Trophoblast cell (in vitro differentiated cells and primary cell): ENCODE data around the gene GALP.

Experiments used
- DNase-seq, 2 donors: peaks; one replicate each; pipeline ENCODE4 v3.0.0-alpha.2; 2016
- H2AFZ ChIP-seq: 2 replicates; pipeline ENCODE4 v1.6.1; 2013; ENCODE audit warnings: low read length, moderate library complexity, mild to moderate bottlenecking; ENCODE audit not compliant: insufficient read depth, poor library complexity
- H2AK5ac ChIP-seq: 2 replicates; pipeline ENCODE4 v1.6.1; 2013; ENCODE audit warnings: mild to moderate bottlenecking, low read length
- H2BK120ac ChIP-seq: 2 replicates; pipeline ENCODE4 v1.6.1; 2013; ENCODE audit warnings: low read length, mild to moderate bottlenecking, moderate library complexity; ENCODE audit not compliant: insufficient read depth, poor library complexity
- H2BK12ac ChIP-seq: 2 replicates; pipeline ENCODE4 v1.6.1; 2013; ENCODE audit warnings: mild to moderate bottlenecking, low read length, moderate library complexity
- H2BK5ac ChIP-seq: 2 replicates; pipeline ENCODE4 v1.6.1; 2013; ENCODE audit warnings: low read length, low read depth, moderate library complexity, mild to moderate bottlenecking; ENCODE audit not compliant: poor library complexity
- H3K14ac ChIP-seq: 2 replicates; pipeline ENCODE4 v1.6.1; 2013; ENCODE audit warnings: mild to moderate bottlenecking, low read length
- H3K18ac ChIP-seq: 2 replicates; pipeline ENCODE4 v1.6.1; 2013; ENCODE audit warnings: mild to moderate bottlenecking, low read length
- H3K23ac ChIP-seq: 2 replicates; pipeline ENCODE4 v1.6.1; 2013; ENCODE audit warnings: low read length
- H3K27ac ChIP-seq: 2 replicates; pipeline ENCODE4 v1.5.1; 2013; ENCODE audit warnings: low read depth, mild to moderate bottlenecking, inconsistent platforms, low read length, moderate library complexity
- H3K27me3 ChIP-seq: 2 replicates; pipeline ENCODE4 v1.6.1; 2013; ENCODE audit warnings: inconsistent platforms, mild to moderate bottlenecking, low read length, moderate library complexity; ENCODE audit not compliant: insufficient read depth
- H3K36me3 ChIP-seq, 2 experiments: 1 replicate in 1 of 2; 2 replicates in 1 of 2; pipeline ENCODE4 v1.6.1; 2013; ENCODE audit warnings: low read length in 2 of 2, mild to moderate bottlenecking in 2 of 2, moderate library complexity in 1 of 2; ENCODE audit not compliant: insufficient read depth in 2 of 2, control insufficient read depth in 1 of 2
- H3K4ac ChIP-seq: 2 replicates; pipeline ENCODE4 v1.6.1; 2013; ENCODE audit warnings: low read depth, mild to moderate bottlenecking, low read length, moderate library complexity
- H3K4me1 ChIP-seq, 2 experiments: 1 replicate in 1 of 2; 2 replicates in 1 of 2; pipeline ENCODE4 v1.6.1; 2013; ENCODE audit warnings: low read length in 2 of 2, mild to moderate bottlenecking in 2 of 2, moderate library complexity in 1 of 2; ENCODE audit not compliant: insufficient read depth in 2 of 2, control insufficient read depth in 1 of 2
- H3K4me2 ChIP-seq: 2 replicates; pipeline ENCODE4 v1.6.1; 2013; ENCODE audit warnings: inconsistent platforms, mild to moderate bottlenecking, low read length, moderate library complexity
- H3K4me3 ChIP-seq: 2 replicates; pipeline ENCODE4 v1.5.1; 2013; ENCODE audit warnings: mild to moderate bottlenecking, low read depth, low read length, inconsistent platforms
- H3K79me1 ChIP-seq: one replicate; pipeline ENCODE4 v1.6.1; 2013; ENCODE audit warnings: low read length
- H3K79me2 ChIP-seq: 2 replicates; pipeline ENCODE4 v1.6.1; 2013; ENCODE audit warnings: low read length, mild to moderate bottlenecking; ENCODE audit not compliant: control insufficient read depth, insufficient read depth, poor library complexity
- H3K9ac ChIP-seq: 2 replicates; pipeline ENCODE4 v1.6.1; 2013; ENCODE audit warnings: mild to moderate bottlenecking, low read length
- H3K9me3 ChIP-seq: 2 replicates; pipeline ENCODE4 v1.6.1; 2013; ENCODE audit warnings: low read depth, mild to moderate bottlenecking, control low read depth, inconsistent platforms, low read length; ENCODE audit not compliant: insufficient read depth
- H4K12ac ChIP-seq: 2 replicates; pipeline ENCODE4 v1.6.1; 2013; ENCODE audit warnings: low read depth, mild to moderate bottlenecking, low read length, moderate library complexity
- H4K8ac ChIP-seq: 2 replicates; pipeline ENCODE4 v1.6.1; 2013; ENCODE audit warnings: low read depth, mild to moderate bottlenecking, low read length, moderate library complexity
- H4K91ac ChIP-seq: one replicate; pipeline ENCODE4 v1.6.1; 2013; ENCODE audit warnings: low read depth, mild to moderate bottlenecking, low read length, moderate library complexity
- WGBS: extraction: QIAGEN DNeasy Blood & Tissue Kit; methylation state at CpG from one replicate; pipeline ENCODE4 v1.1.7; 2013; ENCODE audit warnings: missing lambda C conversion rate; ENCODE audit not compliant: insufficient read length, insufficient coverage; ENCODE audit errors: extremely low coverage; 5-methylcytosine and 5-hydroxymethylcytosine counted together

Gene GALP

GRCh38 chr19:56162258-56162657 lies 13.6 kb upstream of the GALP start:
- Histone ChIP-seq H4K91ac (no peak overlapping the region), H3K27me3 (no peaks in the 10 kb centered on the region), H3K9me3 (peaks cover 2% of the 10 kb centered on the region), H3K4me2 (no peak overlapping the region), H3K23ac (no peak overlapping the region), H2AK5ac (no peak overlapping the region), H3K9ac (no peak overlapping the region), H3K4me1 (no peaks in the 10 kb centered on the region), H3K18ac (no peak overlapping the region), H3K79me1 (no peaks in the 10 kb centered on the region), H3K36me3 (peaks cover 35 to 38% of the 10 kb centered on the region in 2 experiments), H2BK120ac (no peak overlapping the region), H3K14ac (no peak overlapping the region), H4K12ac (no peak overlapping the region), H3K4ac (no peak overlapping the region), H2BK5ac (no peak overlapping the region), H4K8ac (no peak overlapping the region), H3K4me3 (no peak overlapping the region), H3K79me2 (no peaks in the 10 kb centered on the region), H3K27ac (no peak overlapping the region), H2BK12ac (no peak overlapping the region), H2AFZ (no peak overlapping the region)
- DNase-seq, result no peak
- no CpG with 5 or more reads among the region's 9 CpGs for WGBS

DNA sequence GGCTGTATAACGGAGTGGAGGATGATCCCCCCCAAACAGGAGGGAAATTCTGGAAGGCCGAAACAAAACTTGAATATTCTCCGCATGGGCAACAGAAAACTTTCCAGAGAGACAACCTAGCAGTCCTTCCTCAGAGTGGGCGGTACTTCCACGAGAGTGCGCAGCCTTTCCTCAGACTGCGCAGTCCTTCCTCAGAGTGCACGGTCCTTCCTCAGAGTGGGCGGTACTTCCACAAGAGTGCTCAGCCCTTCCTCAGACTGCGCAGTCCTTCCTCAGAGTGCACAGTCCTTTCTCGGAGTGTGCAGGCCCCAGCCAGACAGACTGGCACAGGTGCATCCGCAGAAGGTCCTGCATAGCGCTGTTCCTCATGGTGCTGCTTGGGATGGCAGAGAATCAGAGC lies 12.7 kb upstream of the GALP start:
- H4K8ac ChIP-seq, result no peak overlapping the region
- H3K27me3 ChIP-seq, result no peaks in the 10 kb centered on the region
- no peak overlapping the region for H4K91ac ChIP-seq
- no peak overlapping the region for H3K4me3 ChIP-seq
- no peak overlapping the region for H3K23ac ChIP-seq
- H2BK120ac ChIP-seq, result no peak overlapping the region
- H2AK5ac ChIP-seq, result no peak overlapping the region
- peaks cover 2% of the 10 kb centered on the region for H3K9me3 ChIP-seq
- H3K79me1 ChIP-seq, result no peaks in the 10 kb centered on the region
- no peak overlapping the region for H2AFZ ChIP-seq
- H3K36me3 ChIP-seq, result peaks cover 33 to 34% of the 10 kb centered on the region in 2 experiments
- H3K79me2 ChIP-seq, result no peaks in the 10 kb centered on the region
- H3K18ac ChIP-seq, result no peak overlapping the region
- H3K27ac ChIP-seq, result no peak overlapping the region
- H2BK12ac ChIP-seq, result no peak overlapping the region
- H3K4ac ChIP-seq, result no peak overlapping the region
- no peaks in the 10 kb centered on the region for H3K4me1 ChIP-seq
- WGBS, result no CpG with 5 or more reads among the region's 13 CpGs
- no peak overlapping the region for H3K9ac ChIP-seq
- no peak for DNase-seq
- no peak overlapping the region for H2BK5ac ChIP-seq
- H4K12ac ChIP-seq, result no peak overlapping the region
- H3K4me2 ChIP-seq, result no peak overlapping the region
- H3K14ac ChIP-seq, result no peak overlapping the region

DNA sequence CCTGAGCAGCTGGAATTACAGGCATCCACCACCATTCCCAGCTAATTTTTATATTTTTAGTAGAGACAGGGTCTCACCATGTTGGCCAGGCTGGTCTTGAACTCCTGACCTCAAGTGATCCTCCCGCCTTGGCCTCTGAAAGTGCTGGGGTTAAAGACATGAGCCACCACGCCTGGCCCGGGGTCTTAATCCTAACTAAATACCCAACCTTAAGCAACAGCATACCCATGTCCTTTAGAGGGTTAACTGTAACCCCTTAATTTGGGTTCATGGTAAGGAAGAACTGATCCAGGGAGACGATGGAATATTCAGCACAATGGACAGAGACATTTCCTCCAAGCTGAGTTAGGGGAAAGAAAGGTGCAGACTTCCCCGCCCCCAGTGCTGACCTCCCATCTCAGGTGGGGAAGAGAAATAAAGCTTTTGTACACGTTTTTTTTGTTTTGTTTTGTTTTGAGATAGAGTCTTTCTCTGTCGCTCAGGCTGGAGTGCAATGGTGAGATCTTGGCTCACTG lies 8.7 kb upstream of the GALP start:
- H3K9me3 ChIP-seq, result no peaks in the 10 kb centered on the region

DNA sequence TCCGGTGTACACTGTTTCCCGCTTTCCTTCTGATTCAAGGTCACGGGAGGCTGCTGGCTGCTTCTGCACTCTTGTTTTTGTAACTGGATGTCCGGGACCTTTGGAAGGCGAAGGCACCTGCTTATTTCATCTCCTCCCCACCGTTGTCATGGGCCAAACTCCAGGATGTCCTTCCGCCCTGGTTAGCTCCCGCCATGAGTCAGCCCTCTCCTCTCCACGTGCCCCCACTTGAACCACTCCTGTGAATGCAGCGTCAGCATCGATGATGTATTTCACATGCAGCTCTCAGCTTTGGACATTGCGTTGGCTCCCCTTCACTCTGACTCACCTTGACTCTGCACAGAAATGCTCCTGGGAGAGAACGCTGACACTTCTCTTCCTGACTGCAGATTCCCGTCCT lies 5.5 kb upstream of the GALP start:
- H2AFZ ChIP-seq, result no peak overlapping the region
- H4K91ac ChIP-seq, result no peak overlapping the region
- H3K27me3 ChIP-seq, result no peaks in the 10 kb centered on the region
- no peak overlapping the region for H4K12ac ChIP-seq
- H3K18ac ChIP-seq, result no peak overlapping the region
- no peaks in the 10 kb centered on the region for H3K79me1 ChIP-seq
- no peak overlapping the region for H3K4me3 ChIP-seq
- DNase-seq, result peak in 1 of 2 donors; percentile 23
- H3K36me3 ChIP-seq, result no peaks in the 10 kb centered on the region
- H2AK5ac ChIP-seq, result no peak overlapping the region
- no peak overlapping the region for H4K8ac ChIP-seq
- no peak overlapping the region for H2BK5ac ChIP-seq
- no CpG with 5 or more reads among the region's 14 CpGs for WGBS
- H3K4me2 ChIP-seq, result no peak overlapping the region
- H3K9ac ChIP-seq, result no peak overlapping the region
- no peak overlapping the region for H3K4ac ChIP-seq
- H2BK12ac ChIP-seq, result no peak overlapping the region
- no peak overlapping the region for H3K14ac ChIP-seq
- no peaks in the 10 kb centered on the region for H3K4me1 ChIP-seq
- H3K79me2 ChIP-seq, result no peaks in the 10 kb centered on the region
- no peak overlapping the region for H2BK120ac ChIP-seq
- H3K23ac ChIP-seq, result no peak overlapping the region
- no peak overlapping the region for H3K27ac ChIP-seq
- H3K9me3 ChIP-seq, result no peaks in the 10 kb centered on the region

More for the DNA sequence above, 8.7 kb upstream of the GALP start:
- H3K36me3 ChIP-seq, result no peaks in the 10 kb centered on the region
- no peak overlapping the region for H2AK5ac ChIP-seq
- no peak overlapping the region for H3K18ac ChIP-seq
- no peak overlapping the region for H2BK5ac ChIP-seq
- no peak overlapping the region for H2BK120ac ChIP-seq
- H4K12ac ChIP-seq, result no peak overlapping the region
- H3K79me1 ChIP-seq, result no peaks in the 10 kb centered on the region
- H4K91ac ChIP-seq, result no peak overlapping the region
- DNase-seq, result peak in 1 of 2 donors; percentile 11
- WGBS, result no CpG with 5 or more reads among the region's 7 CpGs
- no peak overlapping the region for H3K4ac ChIP-seq
- H2AFZ ChIP-seq, result no peak overlapping the region
- H3K4me2 ChIP-seq, result no peak overlapping the region
- H4K8ac ChIP-seq, result no peak overlapping the region
- H3K79me2 ChIP-seq, result no peaks in the 10 kb centered on the region
- no peak overlapping the region for H2BK12ac ChIP-seq
- H3K14ac ChIP-seq, result no peak overlapping the region
- H3K23ac ChIP-seq, result no peak overlapping the region
- H3K4me1 ChIP-seq, result no peaks in the 10 kb centered on the region
- H3K27me3 ChIP-seq, result no peaks in the 10 kb centered on the region
- H3K4me3 ChIP-seq, result no peak overlapping the region
- no peak overlapping the region for H3K9ac ChIP-seq
- H3K27ac ChIP-seq, result no peak overlapping the region
